ENCODE measurements around the gene C4BPA.

Gene C4BPA

GRCh38 chr1:207084701-207085180 is 19.3 kb upstream of the C4BPA start:
- Histone ChIP-seq H2AFZ (ENCODE audit: low read length) (no peak overlapping the region), H3K4me2 (ENCODE audit: low read length) (no peak overlapping the region), H3F3A (ENCODE audit: insufficient read depth, low read length) (no peaks in the 10 kb centered on the region), H3K9ac (ENCODE audit: low read length) (no peak overlapping the region), H4K20me1 (ENCODE audit: insufficient read depth, low read length) (no peaks in the 10 kb centered on the region), H3K4me3 (ENCODE audit: low read depth, low read length, poor library complexity, severe bottlenecking) (no peak overlapping the region), H3K36me3 (ENCODE audit: insufficient read depth, low read length) (no peaks in the 10 kb centered on the region), H3K27ac (ENCODE audit: low read depth, low read length, poor library complexity, severe bottlenecking) (no peak overlapping the region), H3K9me2 (ENCODE audit: low read depth, low read length) (no peaks in the 10 kb centered on the region), H3K9me3 (ENCODE audit: low read length) (no peaks in the 10 kb centered on the region), H3K27me3 (ENCODE audit: insufficient read depth, low read length) (no peaks in the 10 kb centered on the region), H3K79me2 (ENCODE audit: insufficient read depth, low read length) (no peaks in the 10 kb centered on the region), H3K4me1 (ENCODE audit: insufficient read depth, low read length, severe bottlenecking) (no peaks in the 10 kb centered on the region)
- peak; percentile 59; the same call in 1 of the 2 replicates for TF ChIP-seq CTCF (IDR thresholded peaks at IDR 0.05; ENCODE audit: low read length)
- TF ChIP-seq EZH2 (IDR thresholded peaks at IDR 0.05; ENCODE audit: borderline replicate concordance, low read length): no peak

GRCh38 chr1:207085887-207086286 is 18.1 kb upstream of the C4BPA start:
- H3F3A ChIP-seq (ENCODE audit: insufficient read depth, low read length): no peaks in the 10 kb centered on the region
- H3K4me1 ChIP-seq (ENCODE audit: insufficient read depth, low read length, severe bottlenecking): no peaks in the 10 kb centered on the region
- H3K36me3 ChIP-seq (ENCODE audit: insufficient read depth, low read length): no peaks in the 10 kb centered on the region
- no peaks in the 10 kb centered on the region for H3K9me2 ChIP-seq (ENCODE audit: low read depth, low read length)
- H3K79me2 ChIP-seq (ENCODE audit: insufficient read depth, low read length): no peaks in the 10 kb centered on the region
- no peaks in the 10 kb centered on the region for H3K9me3 ChIP-seq (ENCODE audit: low read length)
- no peaks in the 10 kb centered on the region for H4K20me1 ChIP-seq (ENCODE audit: insufficient read depth, low read length)
- H3K9ac ChIP-seq (ENCODE audit: low read length): no peak overlapping the region
- H3K4me2 ChIP-seq (ENCODE audit: low read length): no peak overlapping the region
- no peak overlapping the region for H2AFZ ChIP-seq (ENCODE audit: low read length)
- TF ChIP-seq EZH2 (IDR thresholded peaks at IDR 0.05; ENCODE audit: borderline replicate concordance, low read length) (no peak), CTCF (IDR thresholded peaks at IDR 0.05; ENCODE audit: low read length) (no peak)
- H3K27me3 ChIP-seq (ENCODE audit: insufficient read depth, low read length): no peaks in the 10 kb centered on the region
- H3K27ac ChIP-seq (ENCODE audit: low read depth, low read length, poor library complexity, severe bottlenecking): no peak overlapping the region
- H3K4me3 ChIP-seq (ENCODE audit: low read depth, low read length, poor library complexity, severe bottlenecking): no peak overlapping the region

GRCh38 chr1:207088161-207088560 is 15.9 kb upstream of the C4BPA start:
- no peak overlapping the region for H3K4me2 ChIP-seq (ENCODE audit: low read length)
- no peaks in the 10 kb centered on the region for H3K4me1 ChIP-seq (ENCODE audit: insufficient read depth, low read length, severe bottlenecking)
- no peak overlapping the region for H3K27ac ChIP-seq (ENCODE audit: low read depth, low read length, poor library complexity, severe bottlenecking)
- no peaks in the 10 kb centered on the region for H4K20me1 ChIP-seq (ENCODE audit: insufficient read depth, low read length)
- no peak overlapping the region for H2AFZ ChIP-seq (ENCODE audit: low read length)
- TF ChIP-seq EZH2 (IDR thresholded peaks at IDR 0.05; ENCODE audit: borderline replicate concordance, low read length): no peak
- H3K36me3 ChIP-seq (ENCODE audit: insufficient read depth, low read length): no peaks in the 10 kb centered on the region
- H3F3A ChIP-seq (ENCODE audit: insufficient read depth, low read length): no peaks in the 10 kb centered on the region
- no peaks in the 10 kb centered on the region for H3K79me2 ChIP-seq (ENCODE audit: insufficient read depth, low read length)
- H3K4me3 ChIP-seq (ENCODE audit: low read depth, low read length, poor library complexity, severe bottlenecking): no peak overlapping the region
- no peaks in the 10 kb centered on the region for H3K27me3 ChIP-seq (ENCODE audit: insufficient read depth, low read length)
- H3K9ac ChIP-seq (ENCODE audit: low read length): no peak overlapping the region
- no peaks in the 10 kb centered on the region for H3K9me3 ChIP-seq (ENCODE audit: low read length)
- no peaks in the 10 kb centered on the region for H3K9me2 ChIP-seq (ENCODE audit: low read depth, low read length)
